Uterus (tissue), 4 donors: ENCODE results near the gene IMPG1. TPM values are rescaled to one million over a fixed set of nuclear protein-coding genes. Genes with fewer than 3 reads are reported as not detected.

Source experiments
- DNase-seq, 2 donors: peaks; one replicate each; pipeline ENCODE4 v3.0.0-alpha.2; 2019 to 2020
- H3K27ac ChIP-seq, 2 donors: fragments of 200-600 bp; sonication (generic); 1 replicate in 1 of 2; 2 replicates in 1 of 2; pipeline ENCODE4 v1.5.1; 2016 to 2018
- H3K27me3 ChIP-seq, 2 donors: fragments of 200-600 bp; sonication (generic); one replicate each; pipeline ENCODE4 v1.5.1; 2018 to 2019; ENCODE audit warnings: control low read depth in 1 of 2
- H3K36me3 ChIP-seq, 2 donors: fragments of 200-600 bp; sonication (generic); one replicate each; pipeline ENCODE4 v1.5.1; 2019; ENCODE audit warnings: control low read depth in 1 of 2
- H3K4me1 ChIP-seq, 2 donors: fragments of 200-600 bp; sonication (generic); one replicate each; pipeline ENCODE4 v1.5.1; 2018 to 2019; ENCODE audit warnings: control low read depth in 1 of 2
- H3K4me3 ChIP-seq, 2 donors: fragments of 200-600 bp; sonication (generic); 1 replicate in 1 of 2; 2 replicates in 1 of 2; pipeline ENCODE4 v1.5.1; 2018 to 2019; ENCODE audit warnings: mild to moderate bottlenecking in 1 of 2
- H3K9me3 ChIP-seq, 2 donors: fragments of 200-600 bp; sonication (generic); one replicate each; pipeline ENCODE4 v1.5.1; 2019; ENCODE audit warnings: control low read depth in 1 of 2
- CTCF ChIP-seq, 4 experiments: fragments of 200-600 bp in 2 of 4; fragments of 450-650 bp in 2 of 4; sonication (generic) in 2 of 4; IDR thresholded peaks; one replicate each; pipeline ENCODE4 v1.5.1; 2016 to 2019; ENCODE audit warnings: antibody characterized with exemption in 4 of 4, mild to moderate bottlenecking in 2 of 4, moderate library complexity in 1 of 4
- POLR2A ChIP-seq, 2 donors: fragments of 450-650 bp; IDR thresholded peaks; one replicate each; pipeline ENCODE4 v1.6.1; 2016; ENCODE audit warnings: antibody characterized with exemption in 2 of 2, mild to moderate bottlenecking in 1 of 2, moderate library complexity in 1 of 2
- intact Hi-C: fragments of 100-400 bp; cut with DNase I; formaldehyde crosslinking; loops from one replicate; pipeline ENCODE4 v1.15.1; 2023; ENCODE audit warnings: low total_unique reads
- total RNA-seq, 4 donors: library from RNA; depleted of rRNA in 3 of 4; stranded (reverse); fragments of >200 nt in 3 of 4; gene quantifications; one replicate each; pipeline versions ENCODE4 v1.1.0 to v1.2.4, GENCODE V29; 2014 to 2023
- donor health status: DM: yes; HTN: yes; CAD: no.

The IMPG1 gene
- total RNA-seq, 4 donors from 2014 or later = 0.14 TPM; not detected in 3

GRCh38 chr6:75963569-75963968 lies 108.9 kb downstream of the IMPG1 start:
- Histone ChIP-seq H3K36me3 (no peaks in the 10 kb centered on the region), H3K4me1 (no peaks in the 10 kb centered on the region), H3K4me3 (no peak overlapping the region), H3K9me3 (no peaks in the 10 kb centered on the region), H3K27ac (no peak overlapping the region), H3K27me3 (no peaks in the 10 kb centered on the region)
- no peak for TF ChIP-seq CTCF (IDR thresholded peaks at IDR 0.05)
- TF ChIP-seq POLR2A (IDR thresholded peaks at IDR 0.05) = no peak
- DNase-seq = no peak
- intact Hi-C loops = no loop called here

DNA sequence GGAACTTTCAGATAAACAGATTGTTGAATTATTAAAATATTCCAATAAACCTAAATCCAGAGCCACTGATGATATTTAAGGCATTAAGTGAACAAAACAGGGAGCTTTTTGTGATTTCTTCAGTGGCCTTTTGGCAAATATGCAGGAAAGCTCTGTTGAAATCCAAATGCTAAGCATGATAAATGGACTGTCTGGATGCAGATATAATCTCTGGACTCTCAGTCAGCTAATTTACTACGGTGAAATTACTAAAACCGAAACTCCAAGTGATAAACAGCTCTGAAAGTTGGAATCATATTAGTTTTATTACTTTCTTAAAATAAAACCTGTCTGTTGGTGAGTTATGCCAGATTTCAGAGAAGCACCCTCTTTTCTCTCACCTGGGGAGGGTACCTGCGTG lies 120.3 kb downstream of the IMPG1 start:
- no peak overlapping the region for H3K4me3 ChIP-seq
- no peaks in the 10 kb centered on the region for H3K36me3 ChIP-seq
- no peaks in the 10 kb centered on the region for H3K9me3 ChIP-seq
- H3K27me3 ChIP-seq = no peaks in the 10 kb centered on the region
- H3K27ac ChIP-seq = no peak overlapping the region
- intact Hi-C loops = no loop called here
- no peaks in the 10 kb centered on the region for H3K4me1 ChIP-seq
- no peak for DNase-seq
- TF ChIP-seq POLR2A (IDR thresholded peaks at IDR 0.05) (no peak), CTCF (IDR thresholded peaks at IDR 0.05) (no peak)

DNA sequence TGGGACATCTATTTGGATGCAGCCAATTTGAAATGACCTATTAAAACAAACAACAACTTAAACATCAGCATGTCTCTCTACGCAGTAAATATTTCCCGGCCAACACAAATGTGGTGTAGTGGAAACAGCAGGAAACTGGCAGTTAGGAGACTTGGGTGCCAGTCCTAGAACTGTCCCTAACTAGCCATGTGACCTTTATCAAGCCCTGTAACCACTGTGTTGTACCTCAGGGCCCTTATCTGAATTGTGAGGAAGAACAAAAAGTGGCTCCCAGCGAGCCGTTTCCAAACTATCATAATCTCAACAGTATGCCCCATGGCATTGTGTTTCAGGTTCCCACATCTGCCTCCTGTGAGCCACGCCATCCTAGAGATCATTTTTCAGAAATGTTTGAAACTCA lies 124.5 kb downstream of the IMPG1 start:
- no peak overlapping the region for H3K4me3 ChIP-seq
- intact Hi-C loops = no loop called here
- H3K36me3 ChIP-seq = no peaks in the 10 kb centered on the region
- no peaks in the 10 kb centered on the region for H3K9me3 ChIP-seq
- H3K4me1 ChIP-seq = no peaks in the 10 kb centered on the region
- no peak for TF ChIP-seq POLR2A (IDR thresholded peaks at IDR 0.05)
- TF ChIP-seq CTCF (IDR thresholded peaks at IDR 0.05) = no peak
- H3K27ac ChIP-seq = no peak overlapping the region
- no peak for DNase-seq
- H3K27me3 ChIP-seq = no peaks in the 10 kb centered on the region

DNA sequence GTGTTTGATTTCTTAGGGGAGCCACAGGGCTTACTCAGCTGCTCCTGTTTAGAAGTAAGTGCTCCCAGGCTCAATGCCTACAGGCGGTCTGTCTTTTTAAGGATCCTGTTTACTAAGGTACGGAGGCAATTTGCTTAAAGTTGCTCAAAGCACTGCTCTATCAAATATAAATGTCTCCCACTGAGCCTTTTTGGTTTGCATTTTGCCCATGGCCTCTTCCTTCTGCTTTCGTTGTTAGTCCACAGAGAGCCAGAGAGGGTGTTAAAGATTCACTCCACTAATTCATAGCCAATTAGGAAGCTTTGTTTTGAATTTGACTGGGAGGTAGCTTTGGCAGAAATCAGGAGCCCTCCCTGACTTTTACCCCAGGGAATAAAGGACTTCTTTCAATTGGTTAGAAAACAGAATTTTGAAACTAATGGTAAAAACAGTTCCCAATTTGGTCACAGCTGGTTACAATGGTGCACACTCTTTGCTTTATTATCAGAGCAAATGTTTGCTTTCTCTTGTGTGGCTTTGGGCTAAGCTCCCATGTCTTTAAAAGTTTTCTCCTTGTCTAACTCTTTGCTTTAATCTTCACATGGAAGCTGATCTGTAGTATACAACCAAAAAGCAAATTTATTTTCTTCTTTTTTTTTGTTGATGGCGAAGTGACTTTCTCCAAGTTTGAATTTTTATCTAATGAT lies 126.2 kb downstream of the IMPG1 start:
- no peaks in the 10 kb centered on the region for H3K27me3 ChIP-seq
- no peaks in the 10 kb centered on the region for H3K36me3 ChIP-seq
- no peak overlapping the region for H3K27ac ChIP-seq
- no peaks in the 10 kb centered on the region for H3K9me3 ChIP-seq
- no peaks in the 10 kb centered on the region for H3K4me1 ChIP-seq
- TF ChIP-seq POLR2A (IDR thresholded peaks at IDR 0.05) (no peak), CTCF (IDR thresholded peaks at IDR 0.05) (no peak)
- H3K4me3 ChIP-seq = no peak overlapping the region
- intact Hi-C loops = no loop called here
- no peak for DNase-seq

DNA sequence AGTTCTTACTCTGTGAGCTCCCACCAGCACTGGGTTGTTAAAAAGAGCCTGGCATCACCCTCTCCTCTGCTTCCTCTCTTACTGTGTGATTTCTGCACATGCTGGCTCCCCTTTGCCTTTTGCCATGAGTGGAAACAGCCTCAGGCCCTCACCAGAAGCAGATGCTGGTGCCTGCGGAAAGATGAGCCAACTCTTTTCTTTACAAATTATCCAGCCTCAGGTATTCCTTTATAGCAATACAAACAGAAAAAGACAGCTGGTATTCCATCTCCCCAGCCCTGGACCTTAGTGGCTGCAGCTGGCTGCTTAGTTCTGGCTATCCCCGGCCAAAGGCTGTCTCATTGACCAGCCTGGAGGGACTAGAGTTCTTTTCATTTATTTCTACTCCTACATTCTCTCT lies 129.1 kb downstream of the IMPG1 start:
- Histone ChIP-seq H3K36me3 (no peaks in the 10 kb centered on the region), H3K27me3 (no peaks in the 10 kb centered on the region), H3K9me3 (no peaks in the 10 kb centered on the region), H3K4me1 (no peaks in the 10 kb centered on the region), H3K4me3 (no peak overlapping the region), H3K27ac (no peak overlapping the region)
- intact Hi-C loops = no loop called here
- TF ChIP-seq POLR2A (IDR thresholded peaks at IDR 0.05) = no peak
- DNase-seq = no peak

GRCh38 chr6:75941509-75941908 lies 131.0 kb downstream of the IMPG1 start:
- Histone ChIP-seq H3K27ac (no peak overlapping the region), H3K9me3 (no peaks in the 10 kb centered on the region), H3K4me1 (no peaks in the 10 kb centered on the region), H3K4me3 (no peak overlapping the region), H3K36me3 (no peaks in the 10 kb centered on the region), H3K27me3 (no peaks in the 10 kb centered on the region)
- TF ChIP-seq POLR2A (IDR thresholded peaks at IDR 0.05) (no peak), CTCF (IDR thresholded peaks at IDR 0.05) (no peak)
- DNase-seq = no peak
- intact Hi-C loops = no loop called here
